Measurements from ENCODE around the gene RHBDL3. TPM values are rescaled to one million over a fixed set of nuclear protein-coding genes. Genes with fewer than 3 reads are reported as not detected.

Gene RHBDL3
- total RNA-seq, 1 donor from 2014 or later = 0.41 TPM

DNA sequence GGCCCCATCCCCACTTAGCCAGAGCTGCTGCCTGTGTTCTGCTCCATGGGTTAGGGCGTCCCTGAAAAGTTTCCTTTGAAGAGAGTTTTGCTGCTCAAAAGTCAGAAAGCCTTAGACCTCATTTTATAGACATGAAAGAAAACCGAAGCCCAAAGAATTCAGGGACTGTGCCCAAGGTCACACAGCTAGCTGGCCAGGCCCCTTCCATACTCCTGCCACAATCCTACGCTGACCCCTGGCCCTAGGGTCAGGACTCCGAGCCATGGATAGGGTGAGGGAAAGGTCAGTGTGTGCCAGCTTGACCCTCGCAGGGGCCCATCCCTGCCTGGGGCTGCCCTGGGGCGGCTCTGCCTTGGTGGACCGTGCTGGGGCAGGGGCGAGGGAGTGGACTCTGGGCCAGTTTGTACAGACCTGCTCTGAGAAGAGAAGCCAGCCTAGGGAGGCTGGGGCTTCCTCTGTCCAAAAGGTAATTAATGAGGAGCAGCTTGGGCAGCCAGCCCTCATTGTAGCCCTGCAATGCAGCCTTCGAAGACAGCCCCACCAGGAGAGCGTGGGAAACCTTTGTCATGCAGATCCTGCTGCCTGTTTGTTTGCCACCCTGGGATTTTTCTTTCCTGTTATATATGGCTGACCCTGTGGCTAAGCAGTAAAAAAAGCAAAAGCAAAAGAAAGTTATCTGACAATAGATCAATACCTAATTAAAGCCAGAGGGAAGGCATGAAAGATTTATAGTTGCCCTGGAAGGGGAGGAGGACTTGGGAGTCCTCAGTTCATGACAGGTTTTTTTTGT, 37.4 kb downstream of the RHBDL3 start:
- no peak overlapping the region for H3K27ac ChIP-seq
- ATAC-seq = no peak
- no peak overlapping the region for H3K4me3 ChIP-seq
- no peaks in the 10 kb centered on the region for H3K4me1 ChIP-seq
- no peaks in the 10 kb centered on the region for H3K9me3 ChIP-seq
- H3K36me3 ChIP-seq = no peaks in the 10 kb centered on the region
- H3K27me3 ChIP-seq = no peaks in the 10 kb centered on the region
- DNase-seq = no peak
- intact Hi-C loops (cut with DNase I) = no loop called here
- TF ChIP-seq, protein P1, sequence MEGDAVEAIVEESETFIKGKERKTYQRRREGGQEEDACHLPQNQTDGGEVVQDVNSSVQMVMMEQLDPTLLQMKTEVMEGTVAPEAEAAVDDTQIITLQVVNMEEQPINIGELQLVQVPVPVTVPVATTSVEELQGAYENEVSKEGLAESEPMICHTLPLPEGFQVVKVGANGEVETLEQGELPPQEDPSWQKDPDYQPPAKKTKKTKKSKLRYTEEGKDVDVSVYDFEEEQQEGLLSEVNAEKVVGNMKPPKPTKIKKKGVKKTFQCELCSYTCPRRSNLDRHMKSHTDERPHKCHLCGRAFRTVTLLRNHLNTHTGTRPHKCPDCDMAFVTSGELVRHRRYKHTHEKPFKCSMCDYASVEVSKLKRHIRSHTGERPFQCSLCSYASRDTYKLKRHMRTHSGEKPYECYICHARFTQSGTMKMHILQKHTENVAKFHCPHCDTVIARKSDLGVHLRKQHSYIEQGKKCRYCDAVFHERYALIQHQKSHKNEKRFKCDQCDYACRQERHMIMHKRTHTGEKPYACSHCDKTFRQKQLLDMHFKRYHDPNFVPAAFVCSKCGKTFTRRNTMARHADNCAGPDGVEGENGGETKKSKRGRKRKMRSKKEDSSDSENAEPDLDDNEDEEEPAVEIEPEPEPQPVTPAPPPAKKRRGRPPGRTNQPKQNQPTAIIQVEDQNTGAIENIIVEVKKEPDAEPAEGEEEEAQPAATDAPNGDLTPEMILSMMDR (IDR thresholded peaks at IDR 0.05) = no peak

DNA sequence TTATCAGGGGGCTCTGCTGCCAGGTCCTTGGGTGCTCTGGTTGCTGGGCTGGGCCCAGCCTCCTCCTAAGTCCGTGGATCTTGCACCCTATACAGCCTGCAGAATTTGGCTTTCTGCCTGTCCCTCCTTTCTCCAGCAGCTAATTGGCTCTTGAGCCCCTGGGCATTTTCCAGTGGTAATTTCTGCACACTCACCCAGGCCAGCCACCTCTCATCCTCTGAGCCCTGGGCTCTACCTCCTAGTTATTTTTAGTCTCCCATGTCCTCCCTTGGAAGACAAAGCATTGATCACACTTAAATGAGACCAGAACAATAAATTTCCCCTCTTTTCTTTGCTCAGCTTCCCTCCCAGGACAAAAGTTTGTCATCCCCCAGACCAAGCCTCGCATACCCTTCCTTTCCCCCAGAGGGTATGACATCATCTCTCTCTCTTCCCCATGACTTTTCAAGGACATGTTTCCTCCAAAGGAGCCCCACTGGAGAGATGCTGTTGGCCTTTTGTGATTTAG, 38.2 kb downstream of the RHBDL3 start:
- TF ChIP-seq, protein P1 (IDR thresholded peaks at IDR 0.05) = no peak
- intact Hi-C loops (cut with DNase I) = no loop called here
- no peak for DNase-seq
- Histone ChIP-seq H3K4me1 (no peaks in the 10 kb centered on the region), H3K4me3 (no peak overlapping the region), H3K9me3 (no peaks in the 10 kb centered on the region), H3K36me3 (no peaks in the 10 kb centered on the region), H3K27ac (no peak overlapping the region), H3K27me3 (no peaks in the 10 kb centered on the region)
- no peak for ATAC-seq

DNA sequence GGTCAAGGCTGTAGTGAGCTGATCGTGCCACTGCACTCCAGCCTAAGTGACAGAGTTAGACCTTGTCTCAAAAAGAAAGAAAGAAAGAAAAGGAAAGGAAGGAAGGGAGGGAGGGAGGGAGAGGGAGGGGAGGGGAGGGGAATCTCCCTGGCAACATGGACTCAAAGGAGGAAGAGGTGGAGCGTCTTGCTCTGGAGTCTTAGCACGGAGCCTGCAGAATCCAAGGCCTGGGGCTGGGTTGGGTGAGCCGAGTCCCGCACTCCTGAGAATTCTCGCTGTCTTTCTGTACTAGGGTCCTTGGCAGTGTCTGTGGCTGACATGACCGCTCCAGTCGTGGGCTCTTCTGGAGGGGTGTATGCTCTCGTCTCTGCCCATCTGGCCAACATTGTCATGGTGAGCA, 39.4 kb downstream of the RHBDL3 start:
- Histone ChIP-seq H3K4me1 (no peaks in the 10 kb centered on the region), H3K36me3 (no peaks in the 10 kb centered on the region), H3K4me3 (no peak overlapping the region), H3K9me3 (no peaks in the 10 kb centered on the region), H3K27ac (no peak overlapping the region), H3K27me3 (no peaks in the 10 kb centered on the region)
- TF ChIP-seq, protein P1 (IDR thresholded peaks at IDR 0.05) = no peak
- DNase-seq (no peak), ATAC-seq (no peak)
- intact Hi-C loops (cut with DNase I) = no loop called here

DNA sequence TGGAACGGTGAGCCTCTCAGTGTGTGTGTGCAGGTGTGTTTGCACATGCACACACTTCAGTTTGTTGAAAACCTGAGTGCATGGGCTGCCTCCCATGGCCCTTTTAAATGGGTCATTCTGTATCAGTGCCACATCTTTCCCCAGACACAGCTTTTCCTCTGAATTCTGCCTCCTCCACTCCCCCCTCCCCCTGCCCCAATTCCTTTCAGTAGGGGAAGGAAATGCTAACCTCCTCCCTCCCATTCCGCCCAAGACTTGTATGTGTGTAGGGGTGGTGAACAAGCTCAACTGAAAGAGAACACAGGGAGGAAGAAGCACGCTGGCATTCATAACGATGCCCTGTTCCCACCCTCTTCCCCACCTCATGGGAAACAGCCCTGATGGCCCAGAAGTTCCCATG, 42.0 kb downstream of the RHBDL3 start:
- no peaks in the 10 kb centered on the region for H3K36me3 ChIP-seq
- ATAC-seq = peak; percentile 36

DNA sequence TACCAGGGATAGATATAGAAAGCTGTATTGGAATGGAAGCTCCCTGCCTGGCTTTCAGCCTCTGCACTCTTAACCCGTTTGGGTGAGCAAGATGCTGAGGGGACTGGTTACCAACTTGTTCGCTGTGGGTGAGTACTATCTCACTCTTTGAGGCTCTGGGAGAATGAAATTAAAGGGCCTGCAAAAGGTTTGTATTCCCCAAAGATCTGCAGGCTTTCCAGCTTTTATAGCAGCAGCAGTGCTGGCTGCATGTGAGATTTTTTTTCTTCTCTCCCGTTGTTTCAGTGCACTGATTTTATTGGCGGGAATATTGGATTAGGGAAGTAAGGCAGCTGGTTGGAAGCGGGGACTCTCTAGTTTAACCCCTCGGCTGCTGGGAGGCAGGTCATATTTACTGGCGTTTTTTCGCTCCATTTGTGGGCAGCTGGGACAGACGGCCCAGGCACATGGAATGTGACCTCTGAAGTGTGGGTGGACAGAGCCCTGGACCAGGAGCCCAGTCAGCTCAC, 45.5 kb downstream of the RHBDL3 start:
- DNase-seq (no peak), ATAC-seq (no peak)
- no peaks in the 10 kb centered on the region for H3K4me1 ChIP-seq
- TF ChIP-seq, protein P1 (IDR thresholded peaks at IDR 0.05) = no peak
- H3K9me3 ChIP-seq = no peaks in the 10 kb centered on the region
- no peaks in the 10 kb centered on the region for H3K27me3 ChIP-seq
- no peak overlapping the region for H3K27ac ChIP-seq
- H3K4me3 ChIP-seq = no peak overlapping the region
- no peaks in the 10 kb centered on the region for H3K36me3 ChIP-seq
- intact Hi-C loops (cut with DNase I) = no loop called here

More for the DNA sequence above, 42.0 kb downstream of the RHBDL3 start:
- TF ChIP-seq, protein P1 (IDR thresholded peaks at IDR 0.05) = no peak
- no peak for DNase-seq
- H3K4me1 ChIP-seq = no peaks in the 10 kb centered on the region
- H3K4me3 ChIP-seq = no peak overlapping the region
- no peaks in the 10 kb centered on the region for H3K27me3 ChIP-seq
- no peaks in the 10 kb centered on the region for H3K9me3 ChIP-seq
- no peak overlapping the region for H3K27ac ChIP-seq
- intact Hi-C loops (cut with DNase I) = no loop called here
